Endothelial cell of umbilical vein (primary cell): ENCODE measurements around the gene MMP2. TPM values are rescaled to one million over a fixed set of nuclear protein-coding genes. Genes with fewer than 3 reads are reported as not detected.

ENCODE experiments used
- BruUV-seq: library from RNA; stranded (reverse); fragments of 400-500 nt; replicated peaks from 2 replicates; lab custom pipeline; 2021; lab: Mats Ljungman, UMichigan
- CTCF ChIA-PET: fragments of 300-600, 350-600 bp; sonication (Branson Sonifier 250); formaldehyde crosslinking; loops from one replicate; lab custom pipeline; 2021; ENCODE audit warnings: antibody characterized with exemption, inconsistent platforms; lab: Charles Lee
- POLR2A ChIA-PET: fragments of 300-600, 350-600 bp; sonication (Branson Sonifier 250); formaldehyde crosslinking; loops from one replicate; lab custom pipeline; 2021; ENCODE audit warnings: antibody characterized with exemption, inconsistent platforms; lab: Charles Lee
- DNase-seq: peaks from one replicate; pipeline ENCODE4 v3.0.0-alpha.2; 2011; ENCODE audit warnings: low read depth, low spot score
- FAIRE-seq: peaks from 2 replicates; lab custom pipeline; 2011; peaks lifted over from hg19 to GRCh38; lab: Jason Lieb, UNC
- H2AFZ ChIP-seq: 2 replicates; pipeline ENCODE4 v1.6.0; 2012; ENCODE audit warnings: low read depth, low read length, control low read depth, inconsistent platforms
- H3K27ac ChIP-seq: 2 replicates; pipeline ENCODE4 v1.5.1; 2011; ENCODE audit warnings: low read depth, mild to moderate bottlenecking, control low read depth, low read length, moderate library complexity; ENCODE audit not compliant: insufficient read depth
- H3K27me3 ChIP-seq, 2 experiments: 2 replicates each; pipeline versions ENCODE4 v1.6.0 to v1.6.1; 2011; ENCODE audit warnings: low read length in 2 of 2, mixed read lengths in 1 of 2; ENCODE audit not compliant: control insufficient read depth in 2 of 2, insufficient read depth in 2 of 2
- H3K36me3 ChIP-seq, 2 experiments: 2 replicates in 1 of 2; 3 replicates in 1 of 2; pipeline ENCODE4 v1.5.1; 2011; ENCODE audit warnings: low read length in 2 of 2, mild to moderate bottlenecking in 1 of 2, moderate library complexity in 1 of 2; ENCODE audit not compliant: control insufficient read depth in 2 of 2, insufficient read depth in 2 of 2; ENCODE audit errors: extremely low read depth in 1 of 2
- H3K4me1 ChIP-seq: 3 replicates; pipeline ENCODE4 v1.5.1; 2011; ENCODE audit warnings: mild to moderate bottlenecking, low read length; ENCODE audit not compliant: control insufficient read depth, insufficient read depth; ENCODE audit errors: extremely low read depth
- H3K4me2 ChIP-seq: 2 replicates; pipeline ENCODE4 v1.6.1; 2011; ENCODE audit warnings: low read length, control low read depth, mixed read lengths; ENCODE audit not compliant: insufficient read depth
- H3K4me3 ChIP-seq, 3 experiments: fragments of 200-600 bp in 1 of 3; sonication (generic), shearing (Covaris generic) in 1 of 3; replicated peaks in 1 of 3; 2 replicates each; pipeline ENCODE4 v1.5.1; 2011 to 2016; ENCODE audit warnings: control low read depth in 3 of 3, low read length in 3 of 3, mild to moderate bottlenecking in 2 of 3, inconsistent platforms in 1 of 3, low read depth in 1 of 3, moderate library complexity in 1 of 3; ENCODE audit not compliant: insufficient read depth in 1 of 3
- H3K79me2 ChIP-seq: 2 replicates; pipeline ENCODE4 v1.6.0; 2012; ENCODE audit warnings: low read length, inconsistent platforms; ENCODE audit not compliant: control insufficient read depth, insufficient read depth
- H3K9ac ChIP-seq: replicated peaks from 2 replicates; pipeline ENCODE3; 2011; ENCODE audit warnings: low read length, control low read depth; ENCODE audit not compliant: insufficient read depth; ENCODE audit errors: extremely low read depth
- H3K9me1 ChIP-seq: replicated peaks from 3 replicates; pipeline ENCODE4 v1.6.0; 2011; ENCODE audit warnings: mild to moderate bottlenecking, low read length; ENCODE audit not compliant: control insufficient read depth, insufficient read depth; ENCODE audit errors: extremely low read depth
- H3K9me3 ChIP-seq: replicated peaks from 2 replicates; pipeline ENCODE4 v1.5.1; 2012; ENCODE audit warnings: low read length, inconsistent platforms; ENCODE audit not compliant: control insufficient read depth, insufficient read depth
- H4K20me1 ChIP-seq: replicated peaks from 2 replicates; pipeline ENCODE3; 2011; ENCODE audit warnings: mild to moderate bottlenecking, low read length; ENCODE audit not compliant: control insufficient read depth, insufficient read depth; ENCODE audit errors: extremely low read depth
- EZH2 ChIP-seq: IDR thresholded peaks from 2 replicates; pipeline ENCODE4 v1.6.1; 2012; ENCODE audit warnings: borderline replicate concordance, low read depth, mild to moderate bottlenecking, moderate library complexity, low read length, inconsistent platforms; ENCODE audit not compliant: severe bottlenecking
- GATA2 ChIP-seq: IDR thresholded peaks from 2 replicates; pipeline ENCODE4 v1.7.0; 2011; ENCODE audit warnings: low read depth, mild to moderate bottlenecking, moderate library complexity, mixed read lengths, low read length; ENCODE audit not compliant: insufficient read length, insufficient read depth
- JUN ChIP-seq: IDR thresholded peaks from 2 replicates; pipeline ENCODE4 v1.6.1; 2011; ENCODE audit warnings: borderline replicate concordance, low read depth; ENCODE audit not compliant: insufficient read length, insufficient read depth
- MYC ChIP-seq: IDR thresholded peaks from one replicate; pipeline ENCODE4 v1.6.1; 2011; ENCODE audit warnings: mild to moderate bottlenecking, low read depth, low read length
- POLR2A ChIP-seq: IDR thresholded peaks from 2 replicates; pipeline ENCODE4 v1.6.1; 2012; ENCODE audit warnings: low read depth, mild to moderate bottlenecking, control low read depth, low read length
- POLR2AphosphoS5 ChIP-seq: IDR thresholded peaks from 2 replicates; pipeline ENCODE4 v1.6.1; 2012; ENCODE audit warnings: low read depth, mild to moderate bottlenecking, control low read depth, low read length, moderate library complexity; ENCODE audit not compliant: insufficient read depth
- dilution Hi-C: fragments of 300-500 bp; cut with MboI; formaldehyde crosslinking; loops from one replicate; pipeline ENCODE4 v1.15.0; 2019; ENCODE audit warnings: low sequenced_read_pairs; ENCODE audit not compliant: extremely low pct_ligation_motif_present
- intact Hi-C: fragments of 100-400 bp; cut with micrococcal nuclease; formaldehyde crosslinking; loops from one replicate; pipeline ENCODE4 v1.10.0; 2022
- polyA plus RNA-seq, 4 experiments: library from polyadenylated mRNA; depleted of rRNA in 3 of 4; stranded (reverse) in 3 of 4; unstranded in 1 of 4; fragments of >200 nt; gene quantifications; 2 replicates each; pipeline versions ENCODE4 v1.2.1 to v1.2.3, GENCODE V29; 2011 to 2012; ENCODE audit warnings: missing spikeins in 1 of 4
- total RNA-seq: library from RNA; stranded (reverse); gene quantifications from 2 replicates; pipeline ENCODE4 v1.2.3, GENCODE V29; 2021
- TF ChIP-seq, protein P1 (sequence below), 2 donors: IDR thresholded peaks; 1 replicate in 1 of 2; 2 replicates in 1 of 2; pipeline ENCODE4 v1.5.1; 2011; ENCODE audit warnings: low read length in 2 of 2, mild to moderate bottlenecking in 2 of 2, moderate library complexity in 2 of 2, control low read depth in 1 of 2, inconsistent platforms in 1 of 2, low read depth in 1 of 2; ENCODE audit not compliant: insufficient read depth in 1 of 2; ENCODE audit errors: extremely low read depth in 1 of 2
- TF ChIP-seq, protein P2 (sequence below): IDR thresholded peaks from 2 replicates; pipeline ENCODE4 v1.6.1; 2011; ENCODE audit not compliant: insufficient read depth, insufficient read length

MMP2 gene
- total and polyA plus RNA-seq, 2 donors (not counting 3 experiments of a cell fraction or from before 2014, with no cell fraction given): 771 to 1,508 TPM

DNA sequence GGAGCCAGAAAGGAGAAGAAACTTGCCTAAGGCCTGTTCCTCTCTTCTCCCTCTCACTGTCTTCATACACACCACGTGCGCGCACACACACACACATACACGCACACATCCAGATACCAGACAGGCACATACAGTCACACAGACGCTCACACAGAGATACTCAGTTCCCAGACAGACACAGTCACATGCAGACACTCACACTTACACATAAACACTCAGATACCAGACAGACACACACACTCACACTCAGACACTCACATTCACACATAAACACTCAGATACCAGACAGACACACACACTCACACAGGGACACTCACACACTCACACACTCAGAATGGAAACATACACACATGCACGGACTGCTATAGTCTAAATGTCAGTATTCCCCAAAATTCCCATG is 24.1 kb upstream of the MMP2 start:
- dilution Hi-C loops: no loop called here
- no TSS peak for BruUV-seq

More for the DNA sequence above, 24.1 kb upstream of the MMP2 start:
- Histone ChIP-seq H4K20me1 (no peaks in the 10 kb centered on the region), H3K27ac (no peak overlapping the region), H3K9me1 (no peaks in the 10 kb centered on the region), H3K79me2 (no peaks in the 10 kb centered on the region), H3K4me2 (no peak overlapping the region), H3K36me3 (no peaks in the 10 kb centered on the region), H3K4me3 (no peak overlapping the region), H3K9ac (no peak overlapping the region), H2AFZ (no peak overlapping the region), H3K4me1 (no peaks in the 10 kb centered on the region), H3K27me3 (no peaks in the 10 kb centered on the region), H3K9me3 (no peaks in the 10 kb centered on the region)
- no peak for TF ChIP-seq GATA2
- no peak for TF ChIP-seq POLR2A
- TF ChIP-seq MYC: no peak
- TF ChIP-seq POLR2AphosphoS5: no peak
- no peak for TF ChIP-seq EZH2
- TF ChIP-seq, protein P1, sequence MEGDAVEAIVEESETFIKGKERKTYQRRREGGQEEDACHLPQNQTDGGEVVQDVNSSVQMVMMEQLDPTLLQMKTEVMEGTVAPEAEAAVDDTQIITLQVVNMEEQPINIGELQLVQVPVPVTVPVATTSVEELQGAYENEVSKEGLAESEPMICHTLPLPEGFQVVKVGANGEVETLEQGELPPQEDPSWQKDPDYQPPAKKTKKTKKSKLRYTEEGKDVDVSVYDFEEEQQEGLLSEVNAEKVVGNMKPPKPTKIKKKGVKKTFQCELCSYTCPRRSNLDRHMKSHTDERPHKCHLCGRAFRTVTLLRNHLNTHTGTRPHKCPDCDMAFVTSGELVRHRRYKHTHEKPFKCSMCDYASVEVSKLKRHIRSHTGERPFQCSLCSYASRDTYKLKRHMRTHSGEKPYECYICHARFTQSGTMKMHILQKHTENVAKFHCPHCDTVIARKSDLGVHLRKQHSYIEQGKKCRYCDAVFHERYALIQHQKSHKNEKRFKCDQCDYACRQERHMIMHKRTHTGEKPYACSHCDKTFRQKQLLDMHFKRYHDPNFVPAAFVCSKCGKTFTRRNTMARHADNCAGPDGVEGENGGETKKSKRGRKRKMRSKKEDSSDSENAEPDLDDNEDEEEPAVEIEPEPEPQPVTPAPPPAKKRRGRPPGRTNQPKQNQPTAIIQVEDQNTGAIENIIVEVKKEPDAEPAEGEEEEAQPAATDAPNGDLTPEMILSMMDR (IDR thresholded peaks at IDR 0.05; ENCODE audit: extremely low read depth in 1 of 2, insufficient read depth in 1 of 2, low read depth in 1 of 2, low read length in 2 of 2): no peak
- TF ChIP-seq, protein P2, sequence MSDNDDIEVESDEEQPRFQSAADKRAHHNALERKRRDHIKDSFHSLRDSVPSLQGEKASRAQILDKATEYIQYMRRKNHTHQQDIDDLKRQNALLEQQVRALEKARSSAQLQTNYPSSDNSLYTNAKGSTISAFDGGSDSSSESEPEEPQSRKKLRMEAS: no peak
- TF ChIP-seq JUN: no peak
- ChIA-PET CTCF (interaction anchor here (2.8 kb wide), 1 partner anchor 10 kb away, joined by 8 read pairs; no protein-coding TSS in a partner anchor), POLR2A (no interaction called here)
- intact Hi-C loops: no loop called here
- DNase-seq (no peak), FAIRE-seq (no peak)
